ENCODE measurements around the gene BTRC. TPM values are rescaled to one million over a fixed set of nuclear protein-coding genes. Genes with fewer than 3 reads are reported as not detected.

The BTRC gene
- total RNA-seq, 2 experiments from 2014 or later: 10.9 to 12.7 TPM

GRCh38 chr10:101481256-101481655, 127.3 kb downstream of the BTRC start:
- no peak for DNase-seq
- Mint-ChIP-seq H3K27me3 (ENCODE audit: low read depth) (no peaks in the 10 kb centered on the region), H3K36me3 (ENCODE audit: low read depth) (peaks cover 8% of the 10 kb centered on the region), H3K4me3 (no peak overlapping the region), H3K9me3 (no peaks in the 10 kb centered on the region), H3K4me1 (ENCODE audit: low read depth) (no peaks in the 10 kb centered on the region), H3K27ac (no peak overlapping the region)
- intact Hi-C loops (cut with micrococcal nuclease): no loop called here
- CTCF ChIA-PET: no interaction called here

GRCh38 chr10:101482568-101482967, 128.6 kb downstream of the BTRC start:
- Mint-ChIP-seq H3K27me3 (ENCODE audit: low read depth) (no peaks in the 10 kb centered on the region), H3K9me3 (no peaks in the 10 kb centered on the region), H3K4me3 (no peak overlapping the region), H3K27ac (no peak overlapping the region), H3K36me3 (ENCODE audit: low read depth) (peaks cover 8% of the 10 kb centered on the region), H3K4me1 (ENCODE audit: low read depth) (no peaks in the 10 kb centered on the region)
- DNase-seq: no peak
- intact Hi-C loops (cut with micrococcal nuclease): no loop called here
- CTCF ChIA-PET: no interaction called here

DNA sequence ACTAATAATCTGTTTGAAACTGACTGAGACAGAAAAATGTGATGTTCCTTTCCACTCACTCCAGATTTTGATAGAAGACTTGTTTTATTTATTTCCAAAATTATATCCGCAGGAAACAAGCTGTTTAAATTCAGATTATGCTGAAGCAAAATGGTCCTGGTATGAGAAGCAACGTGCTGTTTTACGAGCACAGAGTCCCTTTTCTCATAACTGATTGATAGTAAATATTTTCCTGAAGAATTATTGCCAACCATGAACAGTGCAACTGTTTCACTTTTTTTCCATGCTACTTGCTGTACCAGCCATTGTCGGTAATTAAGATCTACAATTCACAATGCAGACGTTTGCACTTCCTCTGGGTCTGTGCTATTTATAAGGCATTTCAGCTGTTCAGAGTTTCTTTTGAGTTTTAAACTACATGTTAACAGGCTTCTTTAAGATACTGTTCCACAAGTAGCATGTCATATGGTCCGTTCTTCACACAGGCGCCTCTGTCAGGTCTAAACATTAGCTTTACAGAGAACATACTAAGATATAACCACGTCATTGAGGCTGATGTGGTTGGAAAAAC, 130.3 kb downstream of the BTRC start:
- H3K27ac Mint-ChIP-seq: no peak overlapping the region
- no peak overlapping the region for H3K4me3 Mint-ChIP-seq
- CTCF ChIA-PET: interaction anchor here (0.7 kb wide), 1 partner anchor 14 kb away, joined by 3 read pairs; no protein-coding TSS in a partner anchor
- DNase-seq: no peak
- H3K36me3 Mint-ChIP-seq (ENCODE audit: low read depth): peaks cover 5% of the 10 kb centered on the region
- H3K9me3 Mint-ChIP-seq: no peaks in the 10 kb centered on the region
- intact Hi-C loops (cut with micrococcal nuclease): no loop called here
- H3K4me1 Mint-ChIP-seq (ENCODE audit: low read depth): no peaks in the 10 kb centered on the region
- no peaks in the 10 kb centered on the region for H3K27me3 Mint-ChIP-seq (ENCODE audit: low read depth)

GRCh38 chr10:101485207-101485606, 131.2 kb downstream of the BTRC start:
- peaks cover 4% of the 10 kb centered on the region for H3K36me3 Mint-ChIP-seq (ENCODE audit: low read depth)
- H3K9me3 Mint-ChIP-seq: no peaks in the 10 kb centered on the region
- no peaks in the 10 kb centered on the region for H3K4me1 Mint-ChIP-seq (ENCODE audit: low read depth)
- CTCF ChIA-PET: no interaction called here
- no peak overlapping the region for H3K4me3 Mint-ChIP-seq
- DNase-seq: no peak
- no peak overlapping the region for H3K27ac Mint-ChIP-seq
- intact Hi-C loops (cut with micrococcal nuclease): no loop called here
- no peaks in the 10 kb centered on the region for H3K27me3 Mint-ChIP-seq (ENCODE audit: low read depth)

GRCh38 chr10:101485681-101486554, 132.0 kb downstream of the BTRC start:
- H3K9me3 Mint-ChIP-seq: no peaks in the 10 kb centered on the region
- no peak overlapping the region for H3K4me3 Mint-ChIP-seq
- no peak overlapping the region for H3K27ac Mint-ChIP-seq
- CTCF ChIA-PET: no interaction called here
- intact Hi-C loops (cut with micrococcal nuclease): no loop called here
- peaks cover 4% of the 10 kb centered on the region for H3K36me3 Mint-ChIP-seq (ENCODE audit: low read depth)
- H3K4me1 Mint-ChIP-seq (ENCODE audit: low read depth): no peaks in the 10 kb centered on the region
- no peaks in the 10 kb centered on the region for H3K27me3 Mint-ChIP-seq (ENCODE audit: low read depth)
- no peak for DNase-seq

GRCh38 chr10:101487399-101487798, 133.4 kb downstream of the BTRC start:
- no peaks in the 10 kb centered on the region for H3K27me3 Mint-ChIP-seq (ENCODE audit: low read depth)
- intact Hi-C loops (cut with micrococcal nuclease): no loop called here
- CTCF ChIA-PET: interaction anchor here (0.6 to 0.8 kb wide), 3 partner anchors 190 to 1713 kb away, joined by 3 to 6 read pairs (median 3); no protein-coding TSS in a partner anchor
- H3K4me3 Mint-ChIP-seq: no peak overlapping the region
- no peaks in the 10 kb centered on the region for H3K9me3 Mint-ChIP-seq
- no peaks in the 10 kb centered on the region for H3K4me1 Mint-ChIP-seq (ENCODE audit: low read depth)
- H3K36me3 Mint-ChIP-seq (ENCODE audit: low read depth): peaks cover 2% of the 10 kb centered on the region
- no peak overlapping the region for H3K27ac Mint-ChIP-seq
- no peak for DNase-seq

DNA sequence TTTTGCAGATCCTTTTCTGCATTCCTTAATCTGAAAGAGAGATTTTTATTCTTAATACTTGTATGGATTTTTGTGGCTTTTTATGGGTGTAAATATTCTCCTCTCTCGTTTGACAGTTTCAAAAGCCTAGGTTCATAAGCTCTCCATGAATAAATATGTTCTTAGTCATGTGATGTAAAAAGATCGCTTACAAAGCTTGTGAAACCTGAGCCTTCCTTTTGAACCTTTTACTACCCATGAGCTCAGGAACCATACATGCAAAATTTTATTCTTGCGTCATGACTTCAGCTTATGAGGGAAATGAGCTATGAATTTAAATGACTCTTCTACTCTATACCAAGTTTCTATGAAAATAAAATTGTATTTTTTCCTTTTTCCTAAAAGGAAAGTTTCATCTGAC, 135.4 kb downstream of the BTRC start:
- Mint-ChIP-seq H3K27ac (no peak overlapping the region), H3K36me3 (ENCODE audit: low read depth) (no peaks in the 10 kb centered on the region), H3K4me1 (ENCODE audit: low read depth) (no peaks in the 10 kb centered on the region), H3K9me3 (no peaks in the 10 kb centered on the region), H3K27me3 (ENCODE audit: low read depth) (no peaks in the 10 kb centered on the region), H3K4me3 (no peak overlapping the region)
- CTCF ChIA-PET: interaction anchor here (0.6 to 2.0 kb wide), 4 partner anchors 9 to 71 kb away, joined by 3 to 7 read pairs (median 4); no protein-coding TSS in a partner anchor
- no peak for DNase-seq
- intact Hi-C loops (cut with micrococcal nuclease): no loop called here

GRCh38 chr10:101490026-101490425, 136.1 kb downstream of the BTRC start:
- H3K36me3 Mint-ChIP-seq (ENCODE audit: low read depth): no peaks in the 10 kb centered on the region
- no peak overlapping the region for H3K27ac Mint-ChIP-seq
- H3K4me1 Mint-ChIP-seq (ENCODE audit: low read depth): no peaks in the 10 kb centered on the region
- H3K27me3 Mint-ChIP-seq (ENCODE audit: low read depth): no peaks in the 10 kb centered on the region
- no peaks in the 10 kb centered on the region for H3K9me3 Mint-ChIP-seq
- CTCF ChIA-PET: interaction anchor here (1.0 to 2.0 kb wide), 2 partner anchors 23 to 46 kb away, joined by 4 to 7 read pairs; no protein-coding TSS in a partner anchor
- DNase-seq: no peak
- intact Hi-C loops (cut with micrococcal nuclease): no loop called here
- H3K4me3 Mint-ChIP-seq: no peak overlapping the region

DNA sequence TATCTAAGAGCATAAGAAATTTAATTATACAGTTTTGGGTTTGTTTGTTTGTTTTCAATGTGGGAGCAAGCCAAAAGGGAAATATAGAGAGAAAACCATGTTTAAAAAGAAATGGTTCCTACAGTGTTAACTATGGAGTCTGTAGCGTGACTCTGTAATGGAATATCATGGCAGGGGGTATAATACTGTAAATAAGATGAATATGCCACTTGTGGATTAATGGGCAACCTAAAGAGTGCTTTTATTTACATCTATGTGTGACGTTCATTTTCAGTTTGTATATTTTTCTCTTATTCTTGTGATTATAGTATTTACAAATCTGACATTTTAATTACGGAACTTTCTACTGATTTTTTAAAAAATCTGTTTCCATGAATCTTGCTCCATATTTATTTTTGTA, 138.2 kb downstream of the BTRC start:
- intact Hi-C loops (cut with micrococcal nuclease): no loop called here
- Mint-ChIP-seq H3K27ac (no peak overlapping the region), H3K9me3 (no peaks in the 10 kb centered on the region), H3K4me1 (ENCODE audit: low read depth) (no peaks in the 10 kb centered on the region), H3K36me3 (ENCODE audit: low read depth) (no peaks in the 10 kb centered on the region), H3K4me3 (no peak overlapping the region), H3K27me3 (ENCODE audit: low read depth) (no peaks in the 10 kb centered on the region)
- CTCF ChIA-PET: no interaction called here
- DNase-seq: no peak

- Mint-ChIP-seq H3K9me3 (no peaks in the 10 kb centered on the region), H3K27ac (no peak overlapping the region), H3K36me3 (ENCODE audit: low read depth) (no peaks in the 10 kb centered on the region), H3K27me3 (ENCODE audit: low read depth) (no peaks in the 10 kb centered on the region), H3K4me3 (no peak overlapping the region), H3K4me1 (ENCODE audit: low read depth) (no peaks in the 10 kb centered on the region)
- DNase-seq: no peak
- intact Hi-C loops (cut with micrococcal nuclease): no loop called here
- CTCF ChIA-PET: no interaction called here
These were observed 138.8 kb downstream of the BTRC start for GRCh38 chr10:101492814-101493213.

DNA sequence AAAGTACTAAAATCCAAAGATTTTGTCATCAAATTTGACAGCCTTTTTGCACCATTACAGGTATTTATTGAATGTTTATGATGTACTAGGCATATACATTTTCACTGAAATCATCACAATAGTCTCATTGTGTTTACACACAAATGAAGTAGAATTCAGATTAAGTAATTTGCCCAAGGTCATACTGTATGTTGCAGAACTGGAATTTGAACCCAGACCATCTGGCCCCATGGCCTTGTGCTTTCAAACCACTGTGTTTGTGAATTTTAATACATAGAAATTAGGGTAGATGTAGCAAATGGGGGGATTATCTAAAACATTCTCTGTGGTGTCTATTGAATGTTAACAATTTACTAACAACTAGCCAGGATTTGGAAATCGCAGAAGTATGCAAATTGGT, 139.3 kb downstream of the BTRC start:
- no peaks in the 10 kb centered on the region for H3K27me3 Mint-ChIP-seq (ENCODE audit: low read depth)
- intact Hi-C loops (cut with micrococcal nuclease): no loop called here

DNA sequence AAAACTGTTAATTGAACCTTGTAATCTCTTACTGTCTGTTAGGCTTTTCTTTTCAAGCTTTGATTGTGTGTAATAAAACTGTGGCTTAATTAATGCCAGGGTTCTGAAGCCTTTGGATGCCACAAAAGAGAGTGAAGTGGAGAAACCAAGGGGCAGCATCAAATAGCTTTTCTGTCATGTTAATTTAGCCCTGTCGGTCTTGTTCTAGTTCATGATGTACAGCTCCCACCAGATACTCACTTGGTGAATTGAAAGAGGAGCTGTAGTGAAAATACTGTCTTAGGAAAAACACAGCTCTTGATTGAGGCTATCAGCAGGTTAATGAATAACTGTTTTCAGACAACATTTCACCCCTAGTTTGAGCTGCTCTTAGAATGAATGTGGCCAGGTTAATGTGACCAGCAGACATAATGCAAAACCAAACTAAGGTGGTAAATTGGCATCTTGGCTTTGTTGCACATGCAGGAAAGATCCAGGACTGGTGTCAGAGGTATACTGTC, 139.9 kb downstream of the BTRC start:
- DNase-seq: no peak
- Mint-ChIP-seq H3K27ac (no peak overlapping the region), H3K4me3 (no peak overlapping the region), H3K4me1 (ENCODE audit: low read depth) (no peaks in the 10 kb centered on the region), H3K36me3 (ENCODE audit: low read depth) (no peaks in the 10 kb centered on the region), H3K9me3 (no peaks in the 10 kb centered on the region), H3K27me3 (ENCODE audit: low read depth) (no peaks in the 10 kb centered on the region)
- intact Hi-C loops (cut with micrococcal nuclease): no loop called here
- CTCF ChIA-PET: no interaction called here

More for the DNA sequence above, 139.3 kb downstream of the BTRC start:
- Mint-ChIP-seq H3K9me3 (no peaks in the 10 kb centered on the region), H3K4me1 (ENCODE audit: low read depth) (no peaks in the 10 kb centered on the region), H3K27ac (no peak overlapping the region), H3K36me3 (ENCODE audit: low read depth) (no peaks in the 10 kb centered on the region), H3K4me3 (no peak overlapping the region)
- no peak for DNase-seq
- CTCF ChIA-PET: no interaction called here

DNA sequence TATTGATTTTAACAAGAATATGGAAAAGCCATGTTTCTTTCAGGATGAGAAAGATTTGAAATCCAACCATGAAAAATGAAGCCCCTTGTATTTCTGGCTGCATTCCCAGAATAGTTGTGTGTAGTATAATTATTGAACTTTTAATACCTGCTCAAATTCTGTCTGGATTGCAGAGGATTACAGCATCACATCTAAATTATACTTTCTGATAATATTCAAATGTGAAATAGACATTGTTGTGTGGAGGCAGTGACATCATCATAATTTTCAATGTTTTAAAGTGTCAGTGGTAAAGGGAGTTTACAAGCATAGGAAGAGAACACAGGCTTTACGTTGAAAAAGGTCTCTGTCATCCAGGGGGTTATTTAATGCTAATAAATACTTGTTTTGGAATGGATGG, 140.7 kb downstream of the BTRC start:
- H3K27ac Mint-ChIP-seq: no peak overlapping the region
- CTCF ChIA-PET: no interaction called here

More for the DNA sequence above, 140.7 kb downstream of the BTRC start:
- no peak for DNase-seq
- H3K36me3 Mint-ChIP-seq (ENCODE audit: low read depth): no peaks in the 10 kb centered on the region
- intact Hi-C loops (cut with micrococcal nuclease): no loop called here
- no peaks in the 10 kb centered on the region for H3K4me1 Mint-ChIP-seq (ENCODE audit: low read depth)
- H3K4me3 Mint-ChIP-seq: no peak overlapping the region
- no peaks in the 10 kb centered on the region for H3K27me3 Mint-ChIP-seq (ENCODE audit: low read depth)
- H3K9me3 Mint-ChIP-seq: no peaks in the 10 kb centered on the region

Data from activated naive CD4-positive, alpha-beta T cell treated with anti-CD3 and anti-CD28 coated beads for 36 hours (primary cell).